K562 (cell line): ENCODE measurements around the gene JUN. TPM values are rescaled to one million over a fixed set of nuclear protein-coding genes. Genes with fewer than 3 reads are reported as not detected.

Source experiments
- CTBP1 ChIP-seq: fragments of 450-650 bp; IDR thresholded peaks from 2 replicates; pipeline ENCODE4 v1.6.1; 2016; ENCODE audit warnings: borderline replicate concordance
- E2F4 ChIP-seq: sonication (generic); formaldehyde crosslinking; IDR thresholded peaks from 2 replicates; pipeline ENCODE4 v1.8.0; 2022; ENCODE audit warnings: mild to moderate bottlenecking, low read depth, missing genetic modification reagents
- ELF2 ChIP-seq: fragments of 250-450 bp; sonication (Bioruptor Pico); IDR thresholded peaks from 2 replicates; pipeline ENCODE4 v1.5.0; 2021; ENCODE audit warnings: mild to moderate bottlenecking
- ELF4 ChIP-seq: fragments of 450-650 bp; formaldehyde crosslinking; IDR thresholded peaks from 2 replicates; pipeline ENCODE4 v1.4.0; 2022; ENCODE audit warnings: missing genetic modification characterization
- FOXM1 ChIP-seq, 2 experiments: fragments of 450-650 bp in 1 of 2; sonication (generic) in 1 of 2; formaldehyde crosslinking in 1 of 2; IDR thresholded peaks; 2 replicates each; pipeline versions ENCODE4 v1.6.1 to v1.9.0; 2017 to 2022; ENCODE audit warnings: low read depth in 2 of 2, mild to moderate bottlenecking in 2 of 2, missing genetic modification reagents in 1 of 2, moderate library complexity in 1 of 2
- GMEB1 ChIP-seq: fragments of 250-450 bp; sonication (Bioruptor Pico); IDR thresholded peaks from 2 replicates; pipeline ENCODE4 v1.4.0; 2020; ENCODE audit warnings: mild to moderate bottlenecking
- GTF2F1 ChIP-seq: IDR thresholded peaks from 2 replicates; pipeline ENCODE4 v1.6.1; 2011; ENCODE audit warnings: low read depth, low read length, improper control_type of control experiment
- HNRNPUL1 ChIP-seq: fragments of 200-400 bp; formaldehyde crosslinking; IDR thresholded peaks from 2 replicates; pipeline ENCODE4 v1.6.1; 2017; ENCODE audit warnings: low read length
- HSF4 ChIP-seq: fragments of 250-450 bp; sonication (Bioruptor Pico); IDR thresholded peaks from 2 replicates; pipeline ENCODE4 v2.1.2; 2022; ENCODE audit warnings: mild to moderate bottlenecking, moderate library complexity, borderline replicate concordance
- KLF10 ChIP-seq: fragments of 250-450 bp; sonication (Bioruptor Pico); IDR thresholded peaks from 2 replicates; pipeline ENCODE4 v1.6.1; 2021; ENCODE audit warnings: matching md5 sums
- MYNN ChIP-seq, 2 experiments: sonication (generic); formaldehyde crosslinking in 1 of 2; IDR thresholded peaks; 2 replicates each; pipeline versions ENCODE4 v1.5.0 to v1.6.1; 2016 to 2020; ENCODE audit warnings: antibody characterized with exemption in 1 of 2, missing genetic modification reagents in 1 of 2
- NR2C2 ChIP-seq, 2 experiments: fragments of 200-800 bp in 1 of 2; sonication (Bioruptor generic) in 1 of 2; sonication (generic) in 1 of 2; formaldehyde crosslinking in 1 of 2; IDR thresholded peaks; 2 replicates each; pipeline versions ENCODE4 v1.6.1 to v1.8.0; 2016 to 2022; ENCODE audit warnings: mild to moderate bottlenecking in 1 of 2, missing compliant biosample characterization in 1 of 2, missing genetic modification characterization in 1 of 2, missing genetic modification reagents in 1 of 2
- PTRF ChIP-seq: fragments of 450-650 bp; IDR thresholded peaks from 2 replicates; pipeline ENCODE4 v1.6.1; 2016; ENCODE audit warnings: mild to moderate bottlenecking, missing genetic modification characterization, missing compliant biosample characterization
- RBFOX2 ChIP-seq: fragments of 200-400 bp; formaldehyde crosslinking; IDR thresholded peaks from 2 replicates; pipeline ENCODE4 v1.6.1; 2017; ENCODE audit warnings: low read depth, mild to moderate bottlenecking, low read length, moderate library complexity
- RHOXF2B ChIP-seq: fragments of 250-450 bp; sonication (Bioruptor Pico); conservative IDR thresholded peaks from 2 replicates; pipeline ENCODE4 v1.5.1; 2021
- STAT5B ChIP-seq: fragments of 250-450 bp; sonication (Bioruptor Pico); IDR thresholded peaks from 2 replicates; pipeline ENCODE4 v1.8.0; 2021; ENCODE audit warnings: mild to moderate bottlenecking, inconsistent platforms
- THAP12 ChIP-seq: fragments of 250-450 bp; sonication (Bioruptor Pico); IDR thresholded peaks from 2 replicates; pipeline ENCODE4 v1.9.0; 2021; ENCODE audit warnings: mild to moderate bottlenecking, inconsistent platforms
- ZC3H4 ChIP-seq: sonication (generic); formaldehyde crosslinking; IDR thresholded peaks from 2 replicates; pipeline ENCODE4 v1.9.0; 2021; ENCODE audit warnings: missing genetic modification reagents, borderline replicate concordance
- ZNF12 ChIP-seq: sonication (generic); formaldehyde crosslinking; IDR thresholded peaks from 2 replicates; pipeline ENCODE4 v1.4.0; 2020; ENCODE audit warnings: mild to moderate bottlenecking, missing genetic modification reagents
- ZNF133 ChIP-seq: fragments of 250-450 bp; sonication (Bioruptor Pico); IDR thresholded peaks from 2 replicates; pipeline ENCODE4 v1.4.0; 2020; ENCODE audit warnings: mild to moderate bottlenecking
- ZNF384 ChIP-seq: IDR thresholded peaks from 2 replicates; pipeline ENCODE4 v1.6.1; 2012; ENCODE audit warnings: low read depth, low read length, improper control_type of control experiment
- ZNF551 ChIP-seq: fragments of 250-450 bp; sonication (Bioruptor Pico); IDR thresholded peaks from 2 replicates; pipeline ENCODE4 v1.5.0; 2021; ENCODE audit warnings: mild to moderate bottlenecking, moderate library complexity
- polyA plus RNA-seq, 8 experiments: library from polyadenylated mRNA; depleted of rRNA in 4 of 8; stranded (reverse) in 5 of 8; unstranded in 3 of 8; fragments of >200 nt; fragmentation: Nextera tagmentation in 2 of 8; fragmentation: Illumina TruSeq in 1 of 8; extraction: Ambion mirVana in 2 of 8; extraction: Trizol in 1 of 8; gene quantifications; 2 replicates each; pipeline versions ENCODE4 v1.2.1 to v1.2.3, GENCODE V29; 2011 to 2014; ENCODE audit warnings: inconsistent platforms in 1 of 8, missing spikeins in 1 of 8
- total RNA-seq, 7 experiments: library from RNA; depleted of rRNA in 6 of 7; stranded (reverse); fragments of >200 nt in 6 of 7; fragmentation: Illumina TruSeq in 2 of 7; extraction: Trizol in 2 of 7; gene quantifications; 2 replicates each; pipeline versions ENCODE4 v1.2.1 to v1.2.3, GENCODE V29; 2011 to 2021; ENCODE audit warnings: low replicate concordance in 1 of 7

Gene JUN
- total and polyA plus RNA-seq, 9 of the 15 experiments (the other 6 are each of a cell fraction or from before 2014, with no cell fraction given), result 0.32 to 23.4 (median 4.0) TPM

- TF ChIP-seq E2F4 (CRISPR knock-in tag), result no peak
- TF ChIP-seq CTBP1, result peak; percentile 83; the same call in 1 of the 2 replicates
- no peak for TF ChIP-seq GTF2F1
- no peak for TF ChIP-seq MYNN (IDR thresholded peaks at IDR 0.05)
- no peak for TF ChIP-seq MYNN (CRISPR knock-in tag; IDR thresholded peaks at IDR 0.05)
- peak; percentile 75 for TF ChIP-seq RBFOX2
- no peak for TF ChIP-seq ZNF12
- peak; percentile 19; the same call in 1 of the 2 replicates for TF ChIP-seq ELF2 (CRISPR knock-in tag)
- no peak for TF ChIP-seq HSF4
- no peak for TF ChIP-seq ELF4
- no peak for TF ChIP-seq FOXM1 (IDR thresholded peaks at IDR 0.05; ENCODE audit: low read depth)
- TF ChIP-seq FOXM1 (CRISPR knock-in tag; IDR thresholded peaks at IDR 0.05; ENCODE audit: low read depth), result no peak
- no peak for TF ChIP-seq KLF10 (CRISPR knock-in tag)
- no peak for TF ChIP-seq ZNF133
- TF ChIP-seq STAT5B (CRISPR knock-in tag), result no peak
- no peak for TF ChIP-seq HNRNPUL1
- TF ChIP-seq RHOXF2B, result no peak
- TF ChIP-seq NR2C2 (CRISPR knock-in tag; IDR thresholded peaks at IDR 0.05), result no peak
- TF ChIP-seq NR2C2 (tag; IDR thresholded peaks at IDR 0.05), result peak; percentile 83
- TF ChIP-seq ZC3H4 (CRISPR knock-in tag), result no peak
- no peak for TF ChIP-seq ZNF551 (CRISPR knock-in tag)
- no peak for TF ChIP-seq THAP12 (CRISPR knock-in tag)
- TF ChIP-seq GMEB1 (CRISPR knock-in tag), result peak; percentile 89
- no peak for TF ChIP-seq PTRF
- no peak for TF ChIP-seq ZNF384
Observed at GRCh38 chr1:58815069-58815685, 31.3 kb upstream of the JUN start (continued).
